ENCODE measurements around the gene LY6G5C.

Gene LY6G5C

GRCh38 chr6:31691078-31691463 lies 10.2 kb upstream of the LY6G5C start:
- DNase-seq (ENCODE audit: low read depth), result no peak

GRCh38 chr6:31690231-31691077 lies 9.6 kb upstream of the LY6G5C start:
- DNase-seq (ENCODE audit: low read depth), result peak; percentile 15

- DNase-seq (ENCODE audit: low read depth), result no peak
These were observed 8.6 kb upstream of the LY6G5C start for GRCh38 chr6:31689249-31690110.

GRCh38 chr6:31687860-31688693 lies 7.2 kb upstream of the LY6G5C start:
- DNase-seq (ENCODE audit: low read depth), result no peak

- no peak for DNase-seq (ENCODE audit: low read depth)
These were observed 6.5 kb upstream of the LY6G5C start for GRCh38 chr6:31687321-31687720.

- DNase-seq (ENCODE audit: low read depth), result no peak
These were observed 5.6 kb upstream of the LY6G5C start for GRCh38 chr6:31686483-31686882.

- no peak for DNase-seq (ENCODE audit: low read depth)
These were observed 2.7 kb upstream of the LY6G5C start for GRCh38 chr6:31683591-31683990.

- DNase-seq (ENCODE audit: low read depth), result peak; percentile 29
These were observed 336 bp upstream of the LY6G5C start for GRCh38 chr6:31681135-31681671.

- no peak for DNase-seq (ENCODE audit: low read depth)
These were observed 2.9 kb downstream of the LY6G5C start for GRCh38 chr6:31677955-31678354.

GRCh38 chr6:31676904-31677303 lies 4.0 kb downstream of the LY6G5C start:
- DNase-seq (ENCODE audit: low read depth), result no peak

- DNase-seq (ENCODE audit: low read depth), result no peak
These were observed 4.5 kb downstream of the LY6G5C start for GRCh38 chr6:31676322-31676903.

- no peak for DNase-seq (ENCODE audit: low read depth)
These were observed 11.2 kb downstream of the LY6G5C start, which contains the start of gene LY6G5B for GRCh38 chr6:31669676-31670075. Gene LY6G5B, plus strand, starts transcription at chr6:31669976. Its CDS starts 975 bp downstream, at chr6:31670951.

- DNase-seq (ENCODE audit: low read depth), result peak; percentile 51
These were observed 14.4 kb downstream of the LY6G5C start for GRCh38 chr6:31666337-31666965.

- peak; percentile 98 for DNase-seq (ENCODE audit: low read depth)
These were observed 15.1 kb downstream of the LY6G5C start, which contains the start of gene CSNK2B for GRCh38 chr6:31665501-31666336. Gene CSNK2B, plus strand, starts transcription at chr6:31666080. Its CDS starts 752 bp downstream, at chr6:31666832.

GRCh38 chr6:31664790-31665500 lies 15.9 kb downstream of the LY6G5C start, which contains the start of gene GPANK1:
Gene GPANK1, minus strand, starts transcription at chr6:31664997. Its CDS starts 519 bp downstream, at chr6:31664478.
- peak; percentile 96 for DNase-seq (ENCODE audit: low read depth)

GRCh38 chr6:31663961-31664789 lies 16.7 kb downstream of the LY6G5C start:
- peak; percentile 87 for DNase-seq (ENCODE audit: low read depth)

- peak; percentile 69 for DNase-seq (ENCODE audit: low read depth)
These were observed 17.5 kb downstream of the LY6G5C start for GRCh38 chr6:31663126-31663960.
